Esophagus muscularis mucosa (tissue), 3 donors: ENCODE data around the gene GPR42.

ENCODE experiments used
- CTCF ChIP-seq, 3 experiments: fragments of 200-600 bp in 2 of 3; fragments of 450-650 bp in 1 of 3; sonication (generic) in 2 of 3; IDR thresholded peaks; one replicate each; pipeline ENCODE4 v1.5.1; 2017 to 2019; ENCODE audit warnings: antibody characterized with exemption in 3 of 3, mild to moderate bottlenecking in 2 of 3, moderate library complexity in 1 of 3
- EP300 ChIP-seq: sonication (generic); formaldehyde crosslinking; IDR thresholded peaks from one replicate; pipeline ENCODE4 v1.6.1; 2017; ENCODE audit warnings: antibody characterized with exemption

DNA sequence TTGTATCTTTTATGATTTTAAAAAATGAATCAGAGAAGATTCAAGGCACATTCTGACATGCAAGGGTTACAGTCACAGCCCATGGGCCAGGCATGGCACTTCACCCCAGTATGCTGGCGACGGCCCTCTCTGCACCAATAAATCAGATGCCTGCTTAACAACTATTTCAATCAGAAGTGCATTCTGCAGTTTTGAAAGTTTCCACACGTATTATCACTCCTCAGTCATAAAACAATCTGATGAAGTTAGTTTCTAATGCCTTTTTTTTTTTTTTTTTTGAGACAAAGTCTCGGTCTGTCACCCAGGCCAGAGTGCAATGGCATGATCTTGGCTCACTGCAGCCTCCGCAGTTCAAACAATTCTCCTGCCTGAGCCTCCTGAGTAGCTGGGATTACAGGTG lies 48.9 kb downstream of the GPR42 start:
- TF ChIP-seq CTCF (IDR thresholded peaks at IDR 0.05) (no peak), EP300 (no peak)
